MCF 10A (cell line): Measurements from ENCODE around the gene ETF1. TPM values are rescaled to one million over a fixed set of nuclear protein-coding genes. Genes with fewer than 3 reads are reported as not detected.

Source experiments
- total RNA-seq: library from RNA; stranded (reverse); gene quantifications from 2 replicates; pipeline ENCODE4 v1.2.3, GENCODE V29; 2022

The ETF1 gene
- total RNA-seq, 1 experiment from 2014 or later, result 349 TPM

Other genes with a start within 250 kb of the ETF1 start
- 10.8 and 12.2 TPM in 2 replicates for gene CDC25C, start 211.4 kb downstream of the ETF1 start, total RNA-seq
- 37.2 and 38.9 TPM in 2 replicates for gene FAM53C, start 205.0 kb downstream of the ETF1 start, total RNA-seq
- gene KDM3B, start 190.6 kb downstream of the ETF1 start, total RNA-seq, result 57.8 and 59.0 TPM in 2 replicates
- 0.77 and 0.81 TPM in 2 replicates for gene REEP2, start 104.2 kb downstream of the ETF1 start, total RNA-seq
- gene EGR1, start 77.8 kb downstream of the ETF1 start, total RNA-seq, result 92.3 and 189 TPM in 2 replicates
- 1,057 and 1,102 TPM in 2 replicates for gene HSPA9, start 32.2 kb upstream of the ETF1 start, total RNA-seq
- 519 and 638 TPM in 2 replicates for gene CTNNA1, start 210.2 kb upstream of the ETF1 start, total RNA-seq